H1 (cell line): ENCODE results near the gene HOXD11. TPM values are rescaled to one million over a fixed set of nuclear protein-coding genes. Genes with fewer than 3 reads are reported as not detected.
A peak's percentile ranks its signal among the peaks of the same experiment; 100 is the strongest.

ENCODE experiments used
- CTCF ChIA-PET: fragments of 300-600 bp; sonication (Branson Sonifier 250); formaldehyde crosslinking; loops from one replicate; lab custom pipeline; 2021; ENCODE audit not compliant: partially characterized antibody; lab: Charles Lee
- POLR2A ChIA-PET: fragments of 300-600 bp; sonication (Branson Sonifier 250); formaldehyde crosslinking; loops from one replicate; lab custom pipeline; 2021; ENCODE audit warnings: inconsistent platforms; ENCODE audit not compliant: partially characterized antibody; lab: Charles Lee
- DNase-seq, 2 experiments: peaks; one replicate each; pipeline versions ENCODE4 v3.0.0 to v3.0.0-alpha.2; 2010 to 2022; ENCODE audit warnings: low spot score in 2 of 2, low read depth in 1 of 2, mixed read lengths in 1 of 2
- FAIRE-seq: peaks from 2 replicates; lab custom pipeline; 2011; peaks lifted over from hg19 to GRCh38; lab: Jason Lieb, UNC
- H2AFZ ChIP-seq: 2 replicates; pipeline ENCODE4 v1.8.1; 2012; ENCODE audit warnings: low read length, inconsistent platforms
- H2AK5ac ChIP-seq: 2 replicates; pipeline ENCODE4 v1.6.1; 2013; ENCODE audit warnings: low read depth, low read length
- H2BK120ac ChIP-seq: replicated peaks from 2 replicates; pipeline ENCODE3; 2013; ENCODE audit warnings: low read depth, low read length, inconsistent platforms
- H2BK12ac ChIP-seq: 2 replicates; pipeline ENCODE4 v1.6.1; 2013; ENCODE audit warnings: low read depth, low read length
- H2BK15ac ChIP-seq: 2 replicates; pipeline ENCODE4 v1.6.1; 2013; ENCODE audit warnings: low read length
- H2BK20ac ChIP-seq: 2 replicates; pipeline ENCODE4 v1.6.1; 2013; ENCODE audit warnings: low read length
- H2BK5ac ChIP-seq: 2 replicates; pipeline ENCODE4 v1.6.1; 2013; ENCODE audit warnings: low read depth, low read length
- H3K14ac ChIP-seq: 2 replicates; pipeline ENCODE4 v1.6.1; 2013; ENCODE audit warnings: inconsistent platforms; ENCODE audit not compliant: insufficient read length
- H3K18ac ChIP-seq: 2 replicates; pipeline ENCODE4 v1.6.1; 2013; ENCODE audit warnings: low read length; ENCODE audit errors: extremely low read depth
- H3K23ac ChIP-seq: 2 replicates; pipeline ENCODE4 v1.6.1; 2013; ENCODE audit warnings: inconsistent platforms; ENCODE audit not compliant: insufficient read length
- H3K23me2 ChIP-seq: 2 replicates; pipeline ENCODE4 v1.6.1; 2013; ENCODE audit warnings: low read depth, low read length
- H3K27ac ChIP-seq: 2 replicates; pipeline ENCODE4 v1.6.1; 2011; ENCODE audit warnings: low read depth, low read length, inconsistent platforms
- H3K27me3 ChIP-seq, 4 experiments: replicated peaks in 1 of 4; 1 replicate in 1 of 4; 2 replicates in 3 of 4; pipeline versions ENCODE4 v1.6.1 to v1.8.1; 2011 to 2013; ENCODE audit warnings: low read length in 3 of 4, mild to moderate bottlenecking in 3 of 4, inconsistent platforms in 2 of 4, mixed read lengths in 2 of 4, moderate library complexity in 1 of 4; ENCODE audit not compliant: control insufficient read depth in 3 of 4, insufficient read depth in 3 of 4; ENCODE audit errors: extremely low read depth in 1 of 4
- H3K36me3 ChIP-seq, 4 experiments: 2 replicates each; pipeline versions ENCODE4 v1.6.1 to v1.8.1; 2011 to 2013; ENCODE audit warnings: mild to moderate bottlenecking in 4 of 4, low read length in 3 of 4, moderate library complexity in 2 of 4, control low read depth in 1 of 4, inconsistent platforms in 1 of 4; ENCODE audit not compliant: insufficient read depth in 4 of 4, control insufficient read depth in 2 of 4
- H3K4ac ChIP-seq: replicated peaks from 2 replicates; pipeline ENCODE3; 2013; ENCODE audit warnings: low read length, low read depth, mixed read lengths, inconsistent platforms; ENCODE audit not compliant: insufficient read length
- H3K4me1 ChIP-seq, 4 experiments: replicated peaks in 1 of 4; 1 replicate in 1 of 4; 2 replicates in 3 of 4; pipeline versions ENCODE4 v1.6.1 to v1.8.1; 2011 to 2013; ENCODE audit warnings: low read length in 3 of 4, inconsistent platforms in 2 of 4, mixed read lengths in 1 of 4; ENCODE audit not compliant: insufficient read depth in 4 of 4, control insufficient read depth in 3 of 4
- H3K4me2 ChIP-seq, 2 experiments: 2 replicates each; pipeline versions ENCODE4 v1.6.1 to v1.8.1; 2011 to 2013; ENCODE audit warnings: low read depth in 2 of 2, low read length in 2 of 2, control low read depth in 1 of 2, inconsistent platforms in 1 of 2, mild to moderate bottlenecking in 1 of 2; ENCODE audit not compliant: insufficient read depth in 1 of 2
- H3K4me3 ChIP-seq, 4 experiments: fragments of 200-600, 300-600 bp in 1 of 4; sonication (generic), shearing (Covaris generic), sonication (Bioruptor Twin) in 1 of 4; 2 replicates each; pipeline versions ENCODE4 v1.5.1 to v1.8.1; 2011 to 2016; ENCODE audit warnings: low read length in 4 of 4, low read depth in 3 of 4, control low read depth in 2 of 4, inconsistent platforms in 2 of 4, mild to moderate bottlenecking in 2 of 4, mixed read lengths in 1 of 4, moderate library complexity in 1 of 4; ENCODE audit not compliant: insufficient read depth in 2 of 4; ENCODE audit errors: extremely low read depth in 1 of 4
- H3K56ac ChIP-seq: replicated peaks from 2 replicates; pipeline ENCODE3; 2013; ENCODE audit warnings: low read depth, mild to moderate bottlenecking, mixed read lengths, low read length, inconsistent platforms; ENCODE audit not compliant: insufficient read length
- H3K79me1 ChIP-seq: 2 replicates; pipeline ENCODE4 v1.6.1; 2013; ENCODE audit warnings: low read depth, low read length, control low read depth
- H3K79me2 ChIP-seq, 2 experiments: 2 replicates each; pipeline versions ENCODE4 v1.6.1 to v1.8.1; 2012 to 2013; ENCODE audit warnings: low read length in 2 of 2, mild to moderate bottlenecking in 2 of 2, inconsistent platforms in 1 of 2; ENCODE audit not compliant: insufficient read depth in 2 of 2, control insufficient read depth in 1 of 2
- H3K9ac ChIP-seq, 4 experiments: replicated peaks in 1 of 4; 1 replicate in 1 of 4; 2 replicates in 3 of 4; pipeline versions ENCODE4 v1.6.1 to v1.8.1; 2011 to 2013; ENCODE audit warnings: low read depth in 3 of 4, low read length in 3 of 4, control low read depth in 2 of 4, mild to moderate bottlenecking in 2 of 4, moderate library complexity in 2 of 4, inconsistent platforms in 1 of 4; ENCODE audit errors: extremely low read depth in 1 of 4
- H3K9me3 ChIP-seq, 2 experiments: 2 replicates each; pipeline versions ENCODE4 v1.6.1 to v1.8.1; 2012 to 2013; ENCODE audit warnings: mild to moderate bottlenecking in 2 of 2, moderate library complexity in 2 of 2, control low read depth in 1 of 2, inconsistent platforms in 1 of 2, low read depth in 1 of 2, low read length in 1 of 2, mixed read lengths in 1 of 2; ENCODE audit not compliant: insufficient read depth in 2 of 2
- H4K20me1 ChIP-seq, 2 experiments: replicated peaks in 1 of 2; 2 replicates each; pipeline versions ENCODE3 to v1.8.1; 2011 to 2013; ENCODE audit warnings: inconsistent platforms in 2 of 2, low read length in 2 of 2, mild to moderate bottlenecking in 1 of 2; ENCODE audit not compliant: insufficient read depth in 2 of 2, control insufficient read depth in 1 of 2
- H4K5ac ChIP-seq: 2 replicates; pipeline ENCODE4 v1.6.1; 2013; ENCODE audit warnings: low read length, low read depth, mixed read lengths, inconsistent platforms; ENCODE audit not compliant: insufficient read length
- H4K8ac ChIP-seq: 2 replicates; pipeline ENCODE4 v1.8.0; 2013; ENCODE audit warnings: mild to moderate bottlenecking, moderate library complexity, low read length, inconsistent platforms; ENCODE audit not compliant: insufficient read depth; ENCODE audit errors: extremely low read depth
- H4K91ac ChIP-seq: replicated peaks from 2 replicates; pipeline ENCODE3; 2013; ENCODE audit warnings: low read length, mixed read lengths, inconsistent platforms; ENCODE audit not compliant: insufficient read length
- CHD2 ChIP-seq: IDR thresholded peaks from 2 replicates; pipeline ENCODE4 v1.6.1; 2012; ENCODE audit warnings: low read length, improper control_type of control experiment
- HDAC2 ChIP-seq, 2 experiments: fragments of 300-600 bp in 1 of 2; sonication (generic) in 1 of 2; IDR thresholded peaks; 2 replicates each; pipeline ENCODE4 v1.6.1; 2011 to 2012; ENCODE audit warnings: low read depth in 2 of 2, low read length in 2 of 2, mild to moderate bottlenecking in 2 of 2, moderate library complexity in 2 of 2, borderline replicate concordance in 1 of 2, inconsistent platforms in 1 of 2
- RFX5 ChIP-seq: IDR thresholded peaks from 2 replicates; pipeline ENCODE4 v1.6.1; 2011; ENCODE audit warnings: low read depth, low read length, improper control_type of control experiment, borderline replicate concordance
- WGBS, 2 experiments: shearing (Covaris generic) in 1 of 2; methylation state at CpG; one replicate each; pipeline versions ENCODE4 v1.1.6 to v1.1.7; 2013 to 2015; ENCODE audit warnings: low lambda C conversion rate in 2 of 2, mixed read lengths in 2 of 2, inconsistent platforms in 1 of 2, low coverage in 1 of 2, missing lambda C conversion rate in 1 of 2; ENCODE audit not compliant: insufficient replicate concordance in 2 of 2, insufficient coverage in 1 of 2, insufficient read length in 1 of 2; ENCODE audit errors: extremely low coverage in 1 of 2, missing lambda C conversion rate in 1 of 2; 5-methylcytosine and 5-hydroxymethylcytosine counted together
- polyA plus RNA-seq, 7 experiments: library from polyadenylated mRNA; depleted of rRNA in 3 of 7; stranded (reverse) in 5 of 7; unstranded in 2 of 7; fragments of >200 nt in 5 of 7; fragments of 200-250 nt in 2 of 7; gene quantifications; 1 replicate in 5 of 7; 2 replicates in 1 of 7; 4 replicates in 1 of 7; pipeline versions ENCODE4 v1.2.1 to v1.2.3, GENCODE V29; 2011 to 2013; ENCODE audit warnings: missing spikeins in 2 of 7, mixed read lengths in 2 of 7
- total RNA-seq: library from RNA; stranded (reverse); fragmentation: NEBNext Ultra II Directional; extraction: Animal tissue kit (Norgen Biotek cat#: 25700); gene quantifications from 2 replicates; pipeline ENCODE4 v1.2.1, GENCODE V29; 2021

The HOXD11 gene
- total and polyA plus RNA-seq, 2 of the 8 experiments (the other 6 are each of a cell fraction or from before 2014, with no cell fraction given): not detected

- POLR2A ChIA-PET: no interaction called here
- Histone ChIP-seq H3K4me3 (peak within 1 kb of the TSS in 2 of 4 experiments; percentile 11 to 24; a peak in 3 of 8 replicates), H2AFZ (no peak within 1 kb of the TSS)
- TF ChIP-seq RFX5 (no peak), HDAC2 (IDR thresholded peaks at IDR 0.05; ENCODE audit: borderline replicate concordance in 1 of 2, low read depth in 2 of 2, low read length in 2 of 2) (0 out of 4 replicates have a peak, but pooled peaks of 1 of the 2 experiments have one; percentile 13), CHD2 (peak; percentile 88)
Observed at GRCh38 chr2:176128982-176129796, 22.1 kb downstream of the HOXD11 start, which contains the start of gene HOXD8. TSS of gene HOXD8 (plus strand) at chr2:176129705. CDS start at chr2:176130367, 662 bp downstream.

More at GRCh38 chr2:176128982-176129796, 22.1 kb downstream of the HOXD11 start, which contains the start of gene HOXD8:
- DNase-seq (peak in 1 of 2 experiments; percentile 69), FAIRE-seq (no peak)
- Histone ChIP-seq H3K14ac (no peak within 1 kb of the TSS), H3K23ac (no peak within 1 kb of the TSS), H4K20me1 (peaks cover 18 to 31% of the 10 kb centered on the region in 2 experiments), H3K23me2 (no peaks in the 10 kb centered on the region; the same call in 1 of the 2 replicates), H3K9me3 (no peaks in the 10 kb centered on the region; a peak in 1 of 4 replicates), H3K27ac (no peak within 1 kb of the TSS), H4K5ac (no peak within 1 kb of the TSS), H3K79me2 (no peaks in the 10 kb centered on the region), H3K36me3 (peaks cover 0 to 20% (median 0%) of the 10 kb centered on the region in 4 experiments; a peak in 1 of 8 replicates), H3K18ac (no peak within 1 kb of the TSS), H2BK15ac (no peak within 1 kb of the TSS), H3K4ac (no peak within 1 kb of the TSS), H2BK5ac (no peak within 1 kb of the TSS), H3K56ac (no peak within 1 kb of the TSS), H3K4me1 (peaks cover 0 to 11% (median 5%) of the 10 kb centered on the region in 4 experiments; a peak in 6 of 7 replicates), H4K8ac (no peak within 1 kb of the TSS; the same call in none of the 2 replicates), H2BK120ac (no peak within 1 kb of the TSS), H2BK20ac (no peak within 1 kb of the TSS), H3K9ac (no peak within 1 kb of the TSS), H2AK5ac (peak within 1 kb of the TSS; percentile 17; the same call in 1 of the 2 replicates), H3K4me2 (peak within 1 kb of the TSS; percentile 57 to 70), H2BK12ac (0 out of 2 replicates have a peak within 1 kb of the TSS, but pooled peaks have one; percentile 53), H3K79me1 (no peaks in the 10 kb centered on the region), H3K27me3 (peaks cover 94 to 100% (median 98%) of the 10 kb centered on the region in 4 experiments), H4K91ac (no peak within 1 kb of the TSS)
- CTCF ChIA-PET: interaction anchor here (0.9 to 6.2 kb wide), 14 partner anchors 8 to 1019 kb away, joined by 3 to 72 read pairs (median 20); partner anchors contain the start of gene HOXD10
- WGBS, 2 experiments: 3% methylated on average over 47 of the region's 64 CpGs; no CpG with 5 or more reads in 1 of the 2 experiments
